HFFc6 (cell line): Measurements from ENCODE around the gene PRDM16. TPM values are rescaled to one million over a fixed set of nuclear protein-coding genes. Genes with fewer than 3 reads are reported as not detected.

ENCODE experiments used
- DNase-seq: peaks from one replicate; pipeline ENCODE4 v3.0.0-alpha.2; 2018
- H3K27ac Mint-ChIP-seq: 2 replicates; pipeline ENCODE4 v1.8.0; 2020; ENCODE audit warnings: mild to moderate bottlenecking, mixed read lengths
- H3K27me3 Mint-ChIP-seq: 2 replicates; pipeline ENCODE4 v1.8.0; 2021; ENCODE audit warnings: mild to moderate bottlenecking, moderate library complexity, mixed read lengths; ENCODE audit not compliant: insufficient read depth
- H3K36me3 Mint-ChIP-seq: 2 replicates; pipeline ENCODE4 v1.8.0; 2021; ENCODE audit warnings: low read depth, mixed read lengths
- H3K4me1 Mint-ChIP-seq: 2 replicates; pipeline ENCODE4 v1.8.0; 2020; ENCODE audit warnings: low read depth, mixed read lengths
- H3K4me3 Mint-ChIP-seq: 2 replicates; pipeline ENCODE4 v1.8.0; 2020; ENCODE audit warnings: mild to moderate bottlenecking, moderate library complexity, mixed read lengths
- H3K9me3 Mint-ChIP-seq: 2 replicates; pipeline ENCODE4 v1.8.0; 2020; ENCODE audit warnings: mild to moderate bottlenecking, mixed read lengths
- total RNA-seq, 6 experiments: library from RNA; stranded (reverse); fragmentation: NEBNext Ultra II Directional; extraction: Animal tissue kit (Norgen Biotek cat#: 25700); gene quantifications; 2 replicates in 1 of 6; 3 replicates in 5 of 6; pipeline ENCODE4 v1.2.3, GENCODE V29; 2021
- TF ChIP-seq, protein P1 (sequence below): fragments of 200-600 bp; sonication (generic); IDR thresholded peaks from 2 replicates; pipeline ENCODE4 v1.5.0; 2021; ENCODE audit warnings: antibody characterized with exemption, mild to moderate bottlenecking

PRDM16 gene
- total RNA-seq, 6 experiments from 2014 or later: not detected

DNA sequence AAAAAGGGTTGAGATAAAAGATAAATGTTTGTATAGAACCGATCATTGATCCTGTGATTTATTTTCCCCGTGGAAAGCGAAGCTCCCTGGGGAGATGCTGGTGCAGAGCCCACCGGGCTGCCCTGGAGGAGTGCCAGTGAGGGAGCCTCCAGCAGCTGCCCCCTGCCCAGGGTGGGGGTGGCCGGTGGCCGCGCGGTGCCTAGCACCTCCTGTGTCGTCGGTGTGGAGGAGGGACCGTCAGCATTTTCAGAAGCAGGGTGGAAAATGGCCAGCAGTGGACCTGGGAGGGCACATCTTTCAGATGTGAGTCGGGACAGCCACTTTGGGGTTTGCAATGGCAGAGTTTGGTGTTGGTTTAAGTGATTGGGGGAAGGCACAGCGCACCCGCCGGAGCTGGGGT, 164.0 kb downstream of the PRDM16 start:
- Mint-ChIP-seq H3K9me3 (no peaks in the 10 kb centered on the region; the same call in 1 of the 2 replicates), H3K36me3 (no peaks in the 10 kb centered on the region), H3K27ac (no peak overlapping the region), H3K27me3 (peaks cover 22% of the 10 kb centered on the region), H3K4me1 (no peaks in the 10 kb centered on the region), H3K4me3 (no peak overlapping the region)
- TF ChIP-seq, protein P1, sequence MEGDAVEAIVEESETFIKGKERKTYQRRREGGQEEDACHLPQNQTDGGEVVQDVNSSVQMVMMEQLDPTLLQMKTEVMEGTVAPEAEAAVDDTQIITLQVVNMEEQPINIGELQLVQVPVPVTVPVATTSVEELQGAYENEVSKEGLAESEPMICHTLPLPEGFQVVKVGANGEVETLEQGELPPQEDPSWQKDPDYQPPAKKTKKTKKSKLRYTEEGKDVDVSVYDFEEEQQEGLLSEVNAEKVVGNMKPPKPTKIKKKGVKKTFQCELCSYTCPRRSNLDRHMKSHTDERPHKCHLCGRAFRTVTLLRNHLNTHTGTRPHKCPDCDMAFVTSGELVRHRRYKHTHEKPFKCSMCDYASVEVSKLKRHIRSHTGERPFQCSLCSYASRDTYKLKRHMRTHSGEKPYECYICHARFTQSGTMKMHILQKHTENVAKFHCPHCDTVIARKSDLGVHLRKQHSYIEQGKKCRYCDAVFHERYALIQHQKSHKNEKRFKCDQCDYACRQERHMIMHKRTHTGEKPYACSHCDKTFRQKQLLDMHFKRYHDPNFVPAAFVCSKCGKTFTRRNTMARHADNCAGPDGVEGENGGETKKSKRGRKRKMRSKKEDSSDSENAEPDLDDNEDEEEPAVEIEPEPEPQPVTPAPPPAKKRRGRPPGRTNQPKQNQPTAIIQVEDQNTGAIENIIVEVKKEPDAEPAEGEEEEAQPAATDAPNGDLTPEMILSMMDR: no peak
- no peak for DNase-seq

DNA sequence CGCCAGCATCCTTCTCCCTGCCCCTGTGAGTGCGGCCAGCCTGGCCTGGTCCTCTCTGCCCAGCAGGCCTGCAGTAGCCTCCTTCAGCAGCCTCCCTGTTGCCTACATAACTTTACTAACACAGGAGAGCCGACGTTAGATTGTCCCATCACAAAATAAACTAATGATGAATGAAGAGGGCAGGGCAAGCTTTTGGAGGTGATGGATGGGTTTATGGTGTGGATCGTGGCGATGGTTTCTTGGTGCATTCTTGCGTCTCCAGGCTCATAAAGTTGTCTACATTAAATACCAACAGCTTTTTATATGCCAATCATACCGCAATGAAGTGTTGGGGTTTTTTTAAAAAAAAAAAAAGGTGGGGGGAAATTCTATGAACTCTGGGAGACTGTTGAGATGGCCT, 164.5 kb downstream of the PRDM16 start:
- H3K36me3 Mint-ChIP-seq: no peaks in the 10 kb centered on the region
- no peak for DNase-seq
- H3K4me1 Mint-ChIP-seq: no peaks in the 10 kb centered on the region
- peaks cover 18% of the 10 kb centered on the region for H3K27me3 Mint-ChIP-seq
- H3K27ac Mint-ChIP-seq: no peak overlapping the region
- no peak overlapping the region for H3K4me3 Mint-ChIP-seq
- TF ChIP-seq, protein P1: no peak
- no peaks in the 10 kb centered on the region; the same call in 1 of the 2 replicates for H3K9me3 Mint-ChIP-seq

DNA sequence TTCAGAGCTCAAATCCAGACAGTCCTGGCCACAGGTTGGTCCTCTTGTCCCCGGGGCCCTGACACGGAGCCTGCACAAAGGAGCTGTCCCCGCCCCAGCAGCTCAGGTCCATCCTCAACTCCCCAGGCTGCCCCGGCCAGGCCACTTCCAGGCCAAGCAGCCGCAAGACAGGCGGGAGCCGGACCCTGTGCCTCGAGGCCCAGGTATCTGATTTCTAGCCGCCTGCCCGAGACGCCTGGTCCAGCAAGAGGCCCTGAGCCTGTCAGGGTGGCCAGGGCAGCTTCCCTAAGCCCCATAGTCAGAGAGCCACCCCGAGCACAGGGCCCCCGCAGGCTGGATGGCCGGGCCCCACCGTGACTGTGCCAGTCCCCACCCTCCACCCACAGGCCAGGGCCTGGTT, 165.3 kb downstream of the PRDM16 start:
- Mint-ChIP-seq H3K9me3 (peaks cover 5% of the 10 kb centered on the region; the same call in 1 of the 2 replicates), H3K4me3 (no peak overlapping the region), H3K27ac (no peak overlapping the region), H3K36me3 (no peaks in the 10 kb centered on the region), H3K27me3 (peaks cover 13% of the 10 kb centered on the region), H3K4me1 (no peaks in the 10 kb centered on the region)
- TF ChIP-seq, protein P1: no peak
- no peak for DNase-seq

DNA sequence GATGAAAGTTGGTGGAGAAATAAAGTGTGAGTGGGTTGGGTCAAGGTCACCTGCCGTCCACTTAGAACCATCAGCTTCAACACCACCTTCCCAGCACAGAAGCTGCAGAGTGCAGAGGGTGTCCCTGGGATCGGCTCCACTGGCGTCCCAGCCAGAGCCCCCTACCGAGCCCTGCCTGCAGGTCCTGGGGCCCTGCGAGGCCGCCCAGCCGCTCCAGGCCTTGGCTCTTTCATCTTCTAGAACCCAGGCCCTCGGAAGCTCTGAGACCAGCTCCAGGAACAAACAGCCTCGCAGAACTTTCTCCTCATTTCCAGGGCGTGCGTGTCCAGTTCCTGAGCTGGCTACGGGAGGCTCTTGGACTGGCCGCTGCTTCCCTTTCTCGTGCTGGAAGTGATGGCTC, 166.0 kb downstream of the PRDM16 start:
- peaks cover 7% of the 10 kb centered on the region; the same call in 1 of the 2 replicates for H3K9me3 Mint-ChIP-seq
- TF ChIP-seq, protein P1: no peak
- H3K4me3 Mint-ChIP-seq: no peak overlapping the region
- H3K27me3 Mint-ChIP-seq: peaks cover 14% of the 10 kb centered on the region
- no peaks in the 10 kb centered on the region for H3K36me3 Mint-ChIP-seq
- no peak for DNase-seq
- no peak overlapping the region for H3K27ac Mint-ChIP-seq
- H3K4me1 Mint-ChIP-seq: no peaks in the 10 kb centered on the region

DNA sequence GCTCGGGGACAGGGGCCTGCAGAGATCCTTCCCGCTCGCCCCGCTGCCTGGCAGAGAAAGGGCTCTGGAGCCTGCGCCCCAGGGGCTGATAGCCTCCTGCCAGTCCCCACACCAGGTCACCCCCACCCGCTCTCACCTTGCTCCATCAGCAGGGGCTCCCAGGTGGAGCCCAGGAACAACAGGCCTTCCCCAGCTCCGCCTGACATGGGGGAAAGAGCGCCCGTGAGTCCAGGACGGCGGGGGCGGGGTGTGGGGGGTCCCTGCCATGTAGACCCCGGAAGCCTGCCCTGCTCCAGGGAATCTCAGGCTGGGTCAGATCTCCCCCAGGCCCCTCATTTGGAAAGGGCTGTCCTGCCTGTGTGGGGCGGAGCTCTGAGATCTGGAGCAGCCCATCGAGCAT, 166.5 kb downstream of the PRDM16 start:
- Mint-ChIP-seq H3K4me3 (no peak overlapping the region), H3K36me3 (no peaks in the 10 kb centered on the region), H3K9me3 (peaks cover 7% of the 10 kb centered on the region; the same call in 1 of the 2 replicates), H3K27me3 (peaks cover 11% of the 10 kb centered on the region), H3K27ac (no peak overlapping the region), H3K4me1 (no peaks in the 10 kb centered on the region)
- TF ChIP-seq, protein P1: no peak
- DNase-seq: no peak

DNA sequence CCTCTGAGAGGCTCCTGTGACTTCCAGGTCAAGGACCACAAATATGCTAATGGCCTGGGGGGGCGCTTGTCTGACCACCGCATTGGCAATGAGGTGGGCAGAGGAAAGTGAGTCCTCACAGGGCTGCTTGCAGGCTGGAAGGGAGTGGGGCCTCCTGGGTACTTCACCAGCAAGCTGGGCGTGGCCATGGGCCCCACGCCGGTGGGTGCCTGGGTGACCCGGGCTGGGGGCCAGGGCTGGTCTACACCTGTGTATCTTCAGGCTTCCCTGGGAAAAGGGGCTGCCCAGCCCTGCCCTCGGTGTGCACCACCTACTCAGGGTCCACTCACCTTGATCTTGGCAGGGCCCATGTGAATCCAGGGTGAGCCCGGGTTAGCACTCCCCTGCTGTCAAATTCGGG, 167.4 kb downstream of the PRDM16 start:
- peaks cover 11% of the 10 kb centered on the region for H3K27me3 Mint-ChIP-seq
- no peak overlapping the region for H3K4me3 Mint-ChIP-seq

More for the DNA sequence above, 167.4 kb downstream of the PRDM16 start:
- peaks cover 8% of the 10 kb centered on the region; the same call in 1 of the 2 replicates for H3K9me3 Mint-ChIP-seq
- H3K4me1 Mint-ChIP-seq: no peaks in the 10 kb centered on the region
- H3K36me3 Mint-ChIP-seq: no peaks in the 10 kb centered on the region
- H3K27ac Mint-ChIP-seq: no peak overlapping the region
- DNase-seq: no peak
- TF ChIP-seq, protein P1: no peak
